PFSK-1 (cell line): ENCODE data around the gene KMT2D.

ENCODE experiments used
- FOXP2 ChIP-seq: optimal IDR thresholded peaks from 2 replicates; pipeline ENCODE3; 2011; ENCODE audit warnings: borderline replicate concordance, control low read depth, inconsistent platforms; ENCODE audit not compliant: insufficient read depth; ENCODE audit errors: extremely low read length, extremely low read depth
- POLR2AphosphoS5 ChIP-seq: IDR thresholded peaks from 2 replicates; pipeline ENCODE4 v1.6.1; 2012; ENCODE audit warnings: low read depth, mild to moderate bottlenecking, control low read depth, low read length, moderate library complexity
- SIN3A ChIP-seq: IDR thresholded peaks from 2 replicates; pipeline ENCODE4 v1.6.1; 2012; ENCODE audit warnings: mild to moderate bottlenecking, low read length, moderate library complexity, borderline replicate concordance; ENCODE audit not compliant: insufficient read depth
- TAF1 ChIP-seq: IDR thresholded peaks from 2 replicates; pipeline ENCODE4 v1.6.1; 2012; ENCODE audit warnings: low read length, control low read depth, borderline replicate concordance; ENCODE audit not compliant: insufficient read depth
- TF ChIP-seq, protein P1 (sequence below), 2 experiments: IDR thresholded peaks; 2 replicates each; pipeline versions ENCODE4 v1.6.1 to v1.8.0; 2011 to 2012; ENCODE audit warnings: low read depth in 2 of 2, low read length in 2 of 2, control low read depth in 1 of 2, inconsistent platforms in 1 of 2, mild to moderate bottlenecking in 1 of 2, moderate library complexity in 1 of 2; ENCODE audit not compliant: insufficient read depth in 1 of 2

DNA sequence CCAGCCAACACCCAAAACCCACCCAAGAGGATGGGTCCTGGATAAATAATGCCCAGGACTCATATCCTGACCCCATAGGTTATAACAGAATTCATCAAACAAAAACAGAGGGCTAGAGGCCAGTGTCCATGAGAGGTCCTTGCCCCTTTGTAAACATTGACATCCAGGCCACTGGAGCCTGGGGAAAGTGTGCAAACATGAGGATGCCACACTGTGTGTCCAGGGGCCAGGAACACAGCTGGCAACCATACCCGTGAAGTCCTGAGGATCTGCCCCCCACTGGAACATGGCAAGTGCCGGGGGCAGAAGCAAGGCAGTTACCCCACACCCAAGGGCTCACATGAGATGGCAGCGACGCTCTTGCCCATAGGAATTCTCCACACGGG, 4.2 kb upstream of the KMT2D start:
- TF ChIP-seq POLR2AphosphoS5 (no peak), TAF1 (no peak), SIN3A (no peak), FOXP2 (no peak)
- TF ChIP-seq, protein P1, sequence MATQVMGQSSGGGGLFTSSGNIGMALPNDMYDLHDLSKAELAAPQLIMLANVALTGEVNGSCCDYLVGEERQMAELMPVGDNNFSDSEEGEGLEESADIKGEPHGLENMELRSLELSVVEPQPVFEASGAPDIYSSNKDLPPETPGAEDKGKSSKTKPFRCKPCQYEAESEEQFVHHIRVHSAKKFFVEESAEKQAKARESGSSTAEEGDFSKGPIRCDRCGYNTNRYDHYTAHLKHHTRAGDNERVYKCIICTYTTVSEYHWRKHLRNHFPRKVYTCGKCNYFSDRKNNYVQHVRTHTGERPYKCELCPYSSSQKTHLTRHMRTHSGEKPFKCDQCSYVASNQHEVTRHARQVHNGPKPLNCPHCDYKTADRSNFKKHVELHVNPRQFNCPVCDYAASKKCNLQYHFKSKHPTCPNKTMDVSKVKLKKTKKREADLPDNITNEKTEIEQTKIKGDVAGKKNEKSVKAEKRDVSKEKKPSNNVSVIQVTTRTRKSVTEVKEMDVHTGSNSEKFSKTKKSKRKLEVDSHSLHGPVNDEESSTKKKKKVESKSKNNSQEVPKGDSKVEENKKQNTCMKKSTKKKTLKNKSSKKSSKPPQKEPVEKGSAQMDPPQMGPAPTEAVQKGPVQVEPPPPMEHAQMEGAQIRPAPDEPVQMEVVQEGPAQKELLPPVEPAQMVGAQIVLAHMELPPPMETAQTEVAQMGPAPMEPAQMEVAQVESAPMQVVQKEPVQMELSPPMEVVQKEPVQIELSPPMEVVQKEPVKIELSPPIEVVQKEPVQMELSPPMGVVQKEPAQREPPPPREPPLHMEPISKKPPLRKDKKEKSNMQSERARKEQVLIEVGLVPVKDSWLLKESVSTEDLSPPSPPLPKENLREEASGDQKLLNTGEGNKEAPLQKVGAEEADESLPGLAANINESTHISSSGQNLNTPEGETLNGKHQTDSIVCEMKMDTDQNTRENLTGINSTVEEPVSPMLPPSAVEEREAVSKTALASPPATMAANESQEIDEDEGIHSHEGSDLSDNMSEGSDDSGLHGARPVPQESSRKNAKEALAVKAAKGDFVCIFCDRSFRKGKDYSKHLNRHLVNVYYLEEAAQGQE (IDR thresholded peaks at IDR 0.05; ENCODE audit: insufficient read depth in 1 of 2, low read depth in 2 of 2, low read length in 2 of 2): no peak
